Mammary epithelial cell (primary cell): ENCODE data around the gene TMEM229B.

ENCODE experiments used
- EZH2 ChIP-seq: IDR thresholded peaks from 2 replicates; pipeline ENCODE4 v1.6.1; 2012; ENCODE audit warnings: low read length, inconsistent platforms, borderline replicate concordance
- TF ChIP-seq, protein P1 (sequence below), 2 donors: IDR thresholded peaks in 1 of 2; conservative IDR thresholded peaks in 1 of 2; 2 replicates each; pipeline ENCODE4 v1.5.1; 2011 to 2012; ENCODE audit warnings: inconsistent platforms in 2 of 2, low read length in 2 of 2, mild to moderate bottlenecking in 2 of 2, control low read depth in 1 of 2, low read depth in 1 of 2; ENCODE audit not compliant: insufficient read depth in 1 of 2; ENCODE audit errors: extremely low read depth in 1 of 2

DNA sequence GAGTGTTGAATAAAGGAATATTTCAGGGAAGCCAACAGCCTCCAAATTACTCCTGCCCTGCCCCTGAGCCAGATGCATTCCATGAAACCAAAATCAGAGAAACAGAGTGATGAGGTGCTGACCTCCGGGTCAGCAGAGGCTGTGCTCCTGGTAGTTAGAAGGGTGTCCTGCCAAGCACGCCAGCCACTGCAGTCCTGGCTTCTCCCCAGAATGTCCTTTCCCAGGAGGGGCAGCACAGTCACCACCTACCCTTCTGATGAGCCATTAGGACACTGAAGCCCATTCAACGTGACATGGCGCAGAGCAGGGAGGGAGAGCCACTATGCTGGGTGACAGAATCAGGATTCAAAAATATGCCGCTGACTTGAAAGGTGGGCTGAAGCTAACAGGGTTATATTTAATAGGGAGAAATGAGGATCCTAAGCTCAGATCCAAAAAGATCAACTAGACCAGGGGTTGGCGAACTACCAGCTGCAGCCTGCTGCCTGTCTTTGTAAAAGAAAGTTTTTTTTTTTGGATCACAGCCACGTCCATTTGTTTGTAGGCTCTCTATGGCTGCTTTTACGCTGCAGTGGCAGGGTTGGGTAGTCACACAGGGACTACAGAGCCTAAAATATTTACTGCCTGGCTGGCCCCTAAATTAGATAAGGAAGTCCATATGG is 42.0 kb downstream of the TMEM229B start:
- no peak for TF ChIP-seq EZH2
- TF ChIP-seq, protein P1, sequence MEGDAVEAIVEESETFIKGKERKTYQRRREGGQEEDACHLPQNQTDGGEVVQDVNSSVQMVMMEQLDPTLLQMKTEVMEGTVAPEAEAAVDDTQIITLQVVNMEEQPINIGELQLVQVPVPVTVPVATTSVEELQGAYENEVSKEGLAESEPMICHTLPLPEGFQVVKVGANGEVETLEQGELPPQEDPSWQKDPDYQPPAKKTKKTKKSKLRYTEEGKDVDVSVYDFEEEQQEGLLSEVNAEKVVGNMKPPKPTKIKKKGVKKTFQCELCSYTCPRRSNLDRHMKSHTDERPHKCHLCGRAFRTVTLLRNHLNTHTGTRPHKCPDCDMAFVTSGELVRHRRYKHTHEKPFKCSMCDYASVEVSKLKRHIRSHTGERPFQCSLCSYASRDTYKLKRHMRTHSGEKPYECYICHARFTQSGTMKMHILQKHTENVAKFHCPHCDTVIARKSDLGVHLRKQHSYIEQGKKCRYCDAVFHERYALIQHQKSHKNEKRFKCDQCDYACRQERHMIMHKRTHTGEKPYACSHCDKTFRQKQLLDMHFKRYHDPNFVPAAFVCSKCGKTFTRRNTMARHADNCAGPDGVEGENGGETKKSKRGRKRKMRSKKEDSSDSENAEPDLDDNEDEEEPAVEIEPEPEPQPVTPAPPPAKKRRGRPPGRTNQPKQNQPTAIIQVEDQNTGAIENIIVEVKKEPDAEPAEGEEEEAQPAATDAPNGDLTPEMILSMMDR (conservative IDR thresholded peaks at IDR 0.05 in 1 of 2, IDR thresholded peaks at IDR 0.05 in 1 of 2; ENCODE audit: extremely low read depth in 1 of 2, insufficient read depth in 1 of 2, low read depth in 1 of 2, low read length in 2 of 2), result no peak
